ENCODE results near the gene RXRA.
A peak's percentile ranks its signal among the peaks of the same experiment; 100 is the strongest.

RXRA gene

GRCh38 chr9:134369416-134370212 is 43.4 kb downstream of the RXRA start:
- peak overlapping the region; percentile 86 for H3K14ac ChIP-seq (ENCODE audit: low read length)
- H3K4me3 ChIP-seq (ENCODE audit: low read length in 2 of 2), result no peak overlapping the region
- H4K8ac ChIP-seq (ENCODE audit: low read depth, low read length), result no peak overlapping the region
- H3K4ac ChIP-seq (ENCODE audit: low read length), result no peak overlapping the region
- H3K9me3 ChIP-seq (replicated peaks in 1 of 2; ENCODE audit: control insufficient read depth in 2 of 2, insufficient read depth in 1 of 2, low read depth in 1 of 2, low read length in 2 of 2), result no peaks in the 10 kb centered on the region
- no peak overlapping the region for H2BK120ac ChIP-seq (ENCODE audit: low read depth, low read length)
- H2BK15ac ChIP-seq (ENCODE audit: low read length), result no peak overlapping the region
- peak overlapping the region; percentile 31 for H2BK5ac ChIP-seq (ENCODE audit: low read length)
- peak overlapping the region; percentile 43 for H4K91ac ChIP-seq (ENCODE audit: low read depth, low read length, poor library complexity)
- H2BK12ac ChIP-seq (ENCODE audit: low read length), result no peak overlapping the region
- peak overlapping the region; percentile 25 for H3K23ac ChIP-seq (ENCODE audit: low read depth, low read length, poor library complexity)
- H3K18ac ChIP-seq (ENCODE audit: low read length), result peak overlapping the region; percentile 83
- H2AK5ac ChIP-seq (ENCODE audit: low read depth, low read length), result peak overlapping the region; percentile 83
- WGBS, 2 donors (ENCODE audit: extremely low coverage in 2 of 2, insufficient read length in 2 of 2, insufficient replicate concordance in 1 of 2), result 100% methylated on average over 1 of the region's 19 CpGs; no CpG with 5 or more reads in 1 of the 2 donors
- DNase-seq (ENCODE audit: low spot score), result no peak
- H3K4me1 ChIP-seq (ENCODE audit: control insufficient read depth in 2 of 2, insufficient read depth in 1 of 2, low read depth in 1 of 2, low read length in 2 of 2), result peaks cover 4 to 10% of the 10 kb centered on the region in 2 donors
- H3K27ac ChIP-seq (replicated peaks; ENCODE audit: low read length), result no peak overlapping the region
- H3K27me3 ChIP-seq (ENCODE audit: control insufficient read depth in 3 of 3, insufficient read depth in 3 of 3, low read depth in 1 of 3, low read length in 3 of 3), result no peaks in the 10 kb centered on the region
- peak overlapping the region; percentile 37 for H3K9ac ChIP-seq (ENCODE audit: low read depth, low read length, poor library complexity)
- H3K4me2 ChIP-seq (ENCODE audit: insufficient read depth, low read length, poor library complexity, severe bottlenecking), result no peak overlapping the region
- no peaks in the 10 kb centered on the region for H3K36me3 ChIP-seq (replicated peaks in 1 of 2; ENCODE audit: control insufficient read depth in 2 of 2, insufficient read depth in 2 of 2, low read length in 2 of 2)
- H3K79me1 ChIP-seq (ENCODE audit: low read depth, low read length), result peaks cover 58% of the 10 kb centered on the region
- H2AFZ ChIP-seq (ENCODE audit: low read length), result no peak overlapping the region

DNA sequence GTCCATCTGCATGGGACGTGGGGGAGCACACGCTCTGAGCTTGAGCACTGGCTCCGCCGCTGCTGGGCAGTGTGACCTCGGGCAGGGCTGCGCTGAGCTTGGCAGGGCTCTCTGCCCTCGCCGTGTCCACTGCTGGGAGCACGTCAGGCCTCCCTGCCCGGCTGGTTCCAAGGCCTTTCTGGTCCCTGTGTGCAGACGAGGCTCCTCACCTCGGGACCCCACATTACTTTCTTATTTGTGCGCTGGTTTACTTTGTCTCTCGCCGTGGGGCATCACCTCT is 43.9 kb downstream of the RXRA start:
- no peak overlapping the region for H3K4me2 ChIP-seq (ENCODE audit: insufficient read depth, low read length, poor library complexity, severe bottlenecking)
- no peaks in the 10 kb centered on the region for H3K36me3 ChIP-seq (replicated peaks in 1 of 2; ENCODE audit: control insufficient read depth in 2 of 2, insufficient read depth in 2 of 2, low read length in 2 of 2)
- peaks cover 10 to 13% of the 10 kb centered on the region in 2 donors for H3K4me1 ChIP-seq (ENCODE audit: control insufficient read depth in 2 of 2, insufficient read depth in 1 of 2, low read depth in 1 of 2, low read length in 2 of 2)
- no peak for DNase-seq (ENCODE audit: low spot score)
- no peak overlapping the region for H2BK120ac ChIP-seq (ENCODE audit: low read depth, low read length)
- H3K18ac ChIP-seq (ENCODE audit: low read length), result peak overlapping the region; percentile 83
- H3K14ac ChIP-seq (ENCODE audit: low read length), result peak overlapping the region; percentile 44
- no peak overlapping the region for H2BK5ac ChIP-seq (ENCODE audit: low read length)
- no peak overlapping the region for H3K4ac ChIP-seq (ENCODE audit: low read length)
- H2BK15ac ChIP-seq (ENCODE audit: low read length), result no peak overlapping the region
- H2AFZ ChIP-seq (ENCODE audit: low read length), result no peak overlapping the region
- peak overlapping the region; percentile 83 for H2AK5ac ChIP-seq (ENCODE audit: low read depth, low read length)
- H3K9me3 ChIP-seq (replicated peaks in 1 of 2; ENCODE audit: control insufficient read depth in 2 of 2, insufficient read depth in 1 of 2, low read depth in 1 of 2, low read length in 2 of 2), result no peaks in the 10 kb centered on the region
- WGBS, 2 donors (ENCODE audit: extremely low coverage in 2 of 2, insufficient read length in 2 of 2, insufficient replicate concordance in 1 of 2), result no CpG with 5 or more reads among the region's 15 CpGs
- no peak overlapping the region for H3K27ac ChIP-seq (replicated peaks; ENCODE audit: low read length)
- no peak overlapping the region for H3K23ac ChIP-seq (ENCODE audit: low read depth, low read length, poor library complexity)
- H2BK12ac ChIP-seq (ENCODE audit: low read length), result no peak overlapping the region
- no peak overlapping the region for H4K91ac ChIP-seq (ENCODE audit: low read depth, low read length, poor library complexity)
- no peaks in the 10 kb centered on the region for H3K27me3 ChIP-seq (ENCODE audit: control insufficient read depth in 3 of 3, insufficient read depth in 3 of 3, low read depth in 1 of 3, low read length in 3 of 3)
- no peak overlapping the region for H3K4me3 ChIP-seq (ENCODE audit: low read length in 2 of 2)
- peak overlapping the region; percentile 37 for H3K9ac ChIP-seq (ENCODE audit: low read depth, low read length, poor library complexity)
- no peak overlapping the region for H4K8ac ChIP-seq (ENCODE audit: low read depth, low read length)
- H3K79me1 ChIP-seq (ENCODE audit: low read depth, low read length), result peaks cover 57% of the 10 kb centered on the region

- no peak for DNase-seq (ENCODE audit: low spot score)
- Histone ChIP-seq H3K18ac (ENCODE audit: low read length) (peak overlapping the region; percentile 12), H3K14ac (ENCODE audit: low read length) (no peak overlapping the region), H2BK12ac (ENCODE audit: low read length) (no peak overlapping the region), H2BK15ac (ENCODE audit: low read length) (no peak overlapping the region), H3K9me3 (replicated peaks in 1 of 2; ENCODE audit: control insufficient read depth in 2 of 2, insufficient read depth in 1 of 2, low read depth in 1 of 2, low read length in 2 of 2) (no peaks in the 10 kb centered on the region), H3K9ac (ENCODE audit: low read depth, low read length, poor library complexity) (no peak overlapping the region), H3K4me2 (ENCODE audit: insufficient read depth, low read length, poor library complexity, severe bottlenecking) (no peak overlapping the region), H3K23ac (ENCODE audit: low read depth, low read length, poor library complexity) (no peak overlapping the region), H3K27me3 (ENCODE audit: control insufficient read depth in 3 of 3, insufficient read depth in 3 of 3, low read depth in 1 of 3, low read length in 3 of 3) (no peaks in the 10 kb centered on the region), H2AK5ac (ENCODE audit: low read depth, low read length) (no peak overlapping the region), H3K27ac (replicated peaks; ENCODE audit: low read length) (no peak overlapping the region), H4K91ac (ENCODE audit: low read depth, low read length, poor library complexity) (no peak overlapping the region), H2AFZ (ENCODE audit: low read length) (no peak overlapping the region), H3K36me3 (replicated peaks in 1 of 2; ENCODE audit: control insufficient read depth in 2 of 2, insufficient read depth in 2 of 2, low read length in 2 of 2) (no peaks in the 10 kb centered on the region), H3K4me3 (ENCODE audit: low read length in 2 of 2) (no peak overlapping the region), H3K79me1 (ENCODE audit: low read depth, low read length) (peaks cover 56% of the 10 kb centered on the region), H3K4ac (ENCODE audit: low read length) (no peak overlapping the region), H2BK5ac (ENCODE audit: low read length) (no peak overlapping the region), H4K8ac (ENCODE audit: low read depth, low read length) (no peak overlapping the region), H3K4me1 (ENCODE audit: control insufficient read depth in 2 of 2, insufficient read depth in 1 of 2, low read depth in 1 of 2, low read length in 2 of 2) (peaks cover 12 to 13% of the 10 kb centered on the region in 2 donors), H2BK120ac (ENCODE audit: low read depth, low read length) (no peak overlapping the region)
- no CpG with 5 or more reads among the region's 16 CpGs for WGBS, 2 donors (ENCODE audit: extremely low coverage in 2 of 2, insufficient read length in 2 of 2, insufficient replicate concordance in 1 of 2)
These were observed 44.4 kb downstream of the RXRA start for GRCh38 chr9:134370638-134371037.

DNA sequence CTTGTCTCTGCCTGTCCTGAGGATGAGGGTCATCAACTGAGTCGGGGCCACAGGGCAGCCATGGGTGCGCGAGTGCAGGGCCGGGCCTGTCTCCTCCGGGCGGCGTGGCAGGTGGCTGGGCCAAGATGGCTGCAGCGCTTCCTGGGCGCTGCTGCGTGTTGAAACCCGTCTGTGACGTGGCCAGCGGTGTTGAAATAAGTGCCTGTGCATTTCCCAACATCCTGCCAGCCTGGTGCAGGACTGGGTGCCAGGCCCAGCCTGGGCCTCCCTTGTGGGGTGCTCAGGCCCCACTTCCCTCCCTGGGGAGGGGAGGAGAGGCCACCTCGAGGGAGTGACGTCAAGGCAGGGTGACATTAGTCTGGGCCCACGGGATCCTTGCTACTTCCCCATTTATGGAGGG is 45.5 kb downstream of the RXRA start:
- Histone ChIP-seq H3K4me2 (ENCODE audit: insufficient read depth, low read length, poor library complexity, severe bottlenecking) (no peak overlapping the region), H3K14ac (ENCODE audit: low read length) (peak overlapping the region; percentile 50), H3K18ac (ENCODE audit: low read length) (peak overlapping the region; percentile 70), H3K9ac (ENCODE audit: low read depth, low read length, poor library complexity) (no peak overlapping the region), H3K27me3 (ENCODE audit: control insufficient read depth in 3 of 3, insufficient read depth in 3 of 3, low read depth in 1 of 3, low read length in 3 of 3) (no peaks in the 10 kb centered on the region), H3K79me1 (ENCODE audit: low read depth, low read length) (peaks cover 60% of the 10 kb centered on the region), H2AFZ (ENCODE audit: low read length) (no peak overlapping the region), H4K8ac (ENCODE audit: low read depth, low read length) (no peak overlapping the region), H2BK5ac (ENCODE audit: low read length) (no peak overlapping the region), H3K36me3 (replicated peaks in 1 of 2; ENCODE audit: control insufficient read depth in 2 of 2, insufficient read depth in 2 of 2, low read length in 2 of 2) (no peaks in the 10 kb centered on the region), H2BK12ac (ENCODE audit: low read length) (peak overlapping the region; percentile 30), H3K4ac (ENCODE audit: low read length) (peak overlapping the region; percentile 18), H3K4me3 (ENCODE audit: low read length in 2 of 2) (no peak overlapping the region), H3K9me3 (replicated peaks in 1 of 2; ENCODE audit: control insufficient read depth in 2 of 2, insufficient read depth in 1 of 2, low read depth in 1 of 2, low read length in 2 of 2) (no peaks in the 10 kb centered on the region), H3K4me1 (ENCODE audit: control insufficient read depth in 2 of 2, insufficient read depth in 1 of 2, low read depth in 1 of 2, low read length in 2 of 2) (peaks cover 14 to 20% of the 10 kb centered on the region in 2 donors), H4K91ac (ENCODE audit: low read depth, low read length, poor library complexity) (no peak overlapping the region), H2BK15ac (ENCODE audit: low read length) (no peak overlapping the region), H2BK120ac (ENCODE audit: low read depth, low read length) (no peak overlapping the region), H3K27ac (replicated peaks; ENCODE audit: low read length) (no peak overlapping the region), H3K23ac (ENCODE audit: low read depth, low read length, poor library complexity) (peak overlapping the region; percentile 52), H2AK5ac (ENCODE audit: low read depth, low read length) (no peak overlapping the region)
- DNase-seq (ENCODE audit: low spot score), result no peak
- no CpG with 5 or more reads among the region's 16 CpGs for WGBS, 2 donors (ENCODE audit: extremely low coverage in 2 of 2, insufficient read length in 2 of 2, insufficient replicate concordance in 1 of 2)

Data from neuronal stem cell (in vitro differentiated cells).